ENCODE results near the gene RAPGEF1.
"Not testable (repeated sequence)": the region's sequence is repeated elsewhere in the genome, so short reads cannot be mapped to it uniquely, and the experiment has no call there.

RAPGEF1 gene

GRCh38 chr9:131555841-131556673 lies 183.8 kb downstream of the RAPGEF1 start:
- CTCF ChIA-PET = no interaction called here
- Histone ChIP-seq H3K36me3 (ENCODE audit: control insufficient read depth in 2 of 2, insufficient read depth in 1 of 2, low read length in 2 of 2) (no peaks in the 10 kb centered on the region), H3K27ac (ENCODE audit: extremely low read depth, low read depth, low read length) (no peak overlapping the region), H3K4me1 (ENCODE audit: control insufficient read depth, insufficient read depth, low read length) (no peaks in the 10 kb centered on the region), H3K4me3 (ENCODE audit: low read depth, low read length) (no peak overlapping the region), H3K9me3 (ENCODE audit: control insufficient read depth, insufficient read depth, low read depth, low read length) (no peaks in the 10 kb centered on the region)
- TF ChIP-seq ZNF292 (tag by site-specific recombination; IDR thresholded peaks at IDR 0.05; ENCODE audit: borderline replicate concordance, low read depth) (no peak), ZBTB48 (tag by site-specific recombination; IDR thresholded peaks at IDR 0.05) (no peak), OSR2 (tag by site-specific recombination; IDR thresholded peaks at IDR 0.05) (no peak)
- POLR2A ChIA-PET = no interaction called here

DNA sequence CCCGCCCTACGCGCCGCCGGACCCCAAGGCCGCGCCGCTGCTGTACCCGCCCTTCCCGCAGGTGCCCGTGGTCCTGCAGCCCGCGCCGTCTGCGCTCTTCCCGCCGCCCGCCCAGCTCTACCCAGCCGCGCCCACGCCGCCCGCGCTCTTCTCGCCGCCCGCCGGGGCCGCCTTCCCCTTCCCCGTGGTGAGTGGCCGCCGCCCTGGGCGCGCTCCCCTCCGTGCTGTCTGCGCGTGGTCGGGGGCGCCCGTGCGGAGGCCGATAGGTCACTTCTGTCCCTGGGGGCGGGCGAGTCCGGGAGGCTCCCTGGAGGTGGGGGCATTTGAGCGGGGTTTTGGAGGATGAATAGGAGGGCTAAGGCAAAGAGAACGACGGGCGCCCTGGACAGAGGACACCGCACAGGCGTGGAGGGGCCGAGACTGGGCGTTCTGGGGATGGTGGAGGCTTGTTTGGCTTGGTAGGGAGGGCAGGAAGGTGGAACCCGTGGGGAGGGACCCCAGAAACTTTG lies 185.0 kb downstream of the RAPGEF1 start:
- H3K27ac ChIP-seq (ENCODE audit: extremely low read depth, low read depth, low read length) = no peak overlapping the region
- H3K4me3 ChIP-seq (ENCODE audit: low read depth, low read length) = no peak overlapping the region
- POLR2A ChIA-PET = no interaction called here
- H3K4me1 ChIP-seq (ENCODE audit: control insufficient read depth, insufficient read depth, low read length) = no peaks in the 10 kb centered on the region
- CTCF ChIA-PET = no interaction called here
- no peaks in the 10 kb centered on the region for H3K9me3 ChIP-seq (ENCODE audit: control insufficient read depth, insufficient read depth, low read depth, low read length)
- H3K36me3 ChIP-seq (ENCODE audit: control insufficient read depth in 2 of 2, insufficient read depth in 1 of 2, low read length in 2 of 2) = no peaks in the 10 kb centered on the region
- TF ChIP-seq, protein P1, sequence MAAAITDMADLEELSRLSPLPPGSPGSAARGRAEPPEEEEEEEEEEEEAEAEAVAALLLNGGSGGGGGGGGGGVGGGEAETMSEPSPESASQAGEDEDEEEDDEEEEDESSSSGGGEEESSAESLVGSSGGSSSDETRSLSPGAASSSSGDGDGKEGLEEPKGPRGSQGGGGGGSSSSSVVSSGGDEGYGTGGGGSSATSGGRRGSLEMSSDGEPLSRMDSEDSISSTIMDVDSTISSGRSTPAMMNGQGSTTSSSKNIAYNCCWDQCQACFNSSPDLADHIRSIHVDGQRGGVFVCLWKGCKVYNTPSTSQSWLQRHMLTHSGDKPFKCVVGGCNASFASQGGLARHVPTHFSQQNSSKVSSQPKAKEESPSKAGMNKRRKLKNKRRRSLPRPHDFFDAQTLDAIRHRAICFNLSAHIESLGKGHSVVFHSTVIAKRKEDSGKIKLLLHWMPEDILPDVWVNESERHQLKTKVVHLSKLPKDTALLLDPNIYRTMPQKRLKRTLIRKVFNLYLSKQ (tag by site-specific recombination; IDR thresholded peaks at IDR 0.05; ENCODE audit: borderline replicate concordance) = no peak
- TF ChIP-seq ZNF514 (tag by site-specific recombination; IDR thresholded peaks at IDR 0.05) = no peak
- TF ChIP-seq KLF7 (tag by site-specific recombination; IDR thresholded peaks at IDR 0.05; ENCODE audit: borderline replicate concordance) = no peak
- TF ChIP-seq SCRT2 (tag by site-specific recombination; IDR thresholded peaks at IDR 0.05) = no peak
- peak; percentile 59; the same call in 1 of the 2 replicates for TF ChIP-seq ZFP3 (tag by site-specific recombination; IDR thresholded peaks at IDR 0.05; ENCODE audit: low read depth)
- no peak for TF ChIP-seq SP3 (tag by site-specific recombination; IDR thresholded peaks at IDR 0.05)
- TF ChIP-seq ZNF571 (tag by site-specific recombination; IDR thresholded peaks at IDR 0.05) = no peak

GRCh38 chr9:131554087-131554842 lies 185.6 kb downstream of the RAPGEF1 start:
- no peaks in the 10 kb centered on the region for H3K4me1 ChIP-seq (ENCODE audit: control insufficient read depth, insufficient read depth, low read length)
- ChIA-PET POLR2A (no interaction called here), CTCF (interaction anchor here (0.6 kb wide), 2 partner anchors 25 to 80 kb away, joined by 3 read pairs; no protein-coding TSS in a partner anchor)
- no peak overlapping the region for H3K4me3 ChIP-seq (ENCODE audit: low read depth, low read length)
- H3K36me3 ChIP-seq (ENCODE audit: control insufficient read depth in 2 of 2, insufficient read depth in 1 of 2, low read length in 2 of 2) = no peaks in the 10 kb centered on the region
- H3K9me3 ChIP-seq (ENCODE audit: control insufficient read depth, insufficient read depth, low read depth, low read length) = no peaks in the 10 kb centered on the region
- no peak overlapping the region for H3K27ac ChIP-seq (ENCODE audit: extremely low read depth, low read depth, low read length)
- TF ChIP-seq ZNF621 (tag by site-specific recombination; IDR thresholded peaks at IDR 0.05) = no peak
- TF ChIP-seq KLF1 (tag by site-specific recombination; IDR thresholded peaks at IDR 0.05) = peak; percentile 14; the same call in 1 of the 2 replicates
- no peak for TF ChIP-seq ZXDB (tag by site-specific recombination; IDR thresholded peaks at IDR 0.05)
- TF ChIP-seq SP2 (tag by site-specific recombination; IDR thresholded peaks at IDR 0.05) = peak; percentile 14; the same call in 1 of the 2 replicates

- TF ChIP-seq ZNF585B (tag by site-specific recombination; IDR thresholded peaks at IDR 0.05) = peak; percentile 63
- TF ChIP-seq GLIS2 (tag by site-specific recombination; IDR thresholded peaks at IDR 0.05) = no peak
- H3K4me3 ChIP-seq (ENCODE audit: low read depth, low read length) = no peak overlapping the region
- ChIA-PET CTCF (no interaction called here), POLR2A (no interaction called here)
- no peak overlapping the region for H3K27ac ChIP-seq (ENCODE audit: extremely low read depth, low read depth, low read length)
- H3K4me1 ChIP-seq (ENCODE audit: control insufficient read depth, insufficient read depth, low read length) = no peaks in the 10 kb centered on the region
- no peaks in the 10 kb centered on the region for H3K9me3 ChIP-seq (ENCODE audit: control insufficient read depth, insufficient read depth, low read depth, low read length)
- no peaks in the 10 kb centered on the region for H3K36me3 ChIP-seq (ENCODE audit: control insufficient read depth in 2 of 2, insufficient read depth in 1 of 2, low read length in 2 of 2)
These were observed 187.8 kb downstream of the RAPGEF1 start for GRCh38 chr9:131552030-131552429.

GRCh38 chr9:131550465-131550864 lies 189.4 kb downstream of the RAPGEF1 start:
- H3K36me3 ChIP-seq (ENCODE audit: control insufficient read depth in 2 of 2, insufficient read depth in 1 of 2, low read length in 2 of 2); H3K27ac ChIP-seq (ENCODE audit: extremely low read depth, low read depth, low read length); POLR2A ChIA-PET; H3K4me1 ChIP-seq (ENCODE audit: control insufficient read depth, insufficient read depth, low read length); CTCF ChIA-PET; H3K9me3 ChIP-seq (ENCODE audit: control insufficient read depth, insufficient read depth, low read depth, low read length); H3K4me3 ChIP-seq (ENCODE audit: low read depth, low read length): not testable (repeated sequence)

- H3K4me3 ChIP-seq (ENCODE audit: low read depth, low read length); H3K4me1 ChIP-seq (ENCODE audit: control insufficient read depth, insufficient read depth, low read length); H3K27ac ChIP-seq (ENCODE audit: extremely low read depth, low read depth, low read length); H3K9me3 ChIP-seq (ENCODE audit: control insufficient read depth, insufficient read depth, low read depth, low read length); POLR2A ChIA-PET; CTCF ChIA-PET; H3K36me3 ChIP-seq (ENCODE audit: control insufficient read depth in 2 of 2, insufficient read depth in 1 of 2, low read length in 2 of 2): not testable (repeated sequence)
These were observed 190.7 kb downstream of the RAPGEF1 start for GRCh38 chr9:131549186-131549585.
